ENCODE data around the gene CDH24. TPM values are rescaled to one million over a fixed set of nuclear protein-coding genes. Genes with fewer than 3 reads are reported as not detected.

The CDH24 gene
- total RNA-seq, 6 donors from 2014 or later = 2.0 to 8.0 (median 4.2) TPM

GRCh38 chr14:23034498-23035302 lies 22.6 kb downstream of the CDH24 start, which contains the start of gene PSMB5:
Gene PSMB5, minus strand, starts transcription at chr14:23034900. Its CDS starts 19 bp downstream, at chr14:23034881.
- Histone ChIP-seq H3K27me3 (no peaks in the 10 kb centered on the region), H3K9me3 (no peaks in the 10 kb centered on the region), H3K27ac (peak within 1 kb of the TSS; percentile 88 to 93 (median 92)), H3K4me1 (peaks cover 9 to 15% (median 13%) of the 10 kb centered on the region in 4 donors), H3K4me3 (peak within 1 kb of the TSS; percentile 60 to 81 (median 61)), H3K36me3 (peaks cover 15 to 34% (median 23%) of the 10 kb centered on the region in 4 donors)
- TF ChIP-seq EP300 (IDR thresholded peaks at IDR 0.05) (no peak), CTCF (IDR thresholded peaks at IDR 0.05) (peak in 1 of 6 experiments; percentile 35), POLR2AphosphoS5 (IDR thresholded peaks at IDR 0.05) (peak; percentile 70 to 85), POLR2A (IDR thresholded peaks at IDR 0.05) (peak in 3 of 4 donors; percentile 32 to 69 (median 43))
- 1% methylated on average over 23 to 27 of the region's 36 CpGs for WGBS, 2 donors
- DNase-seq (peak; percentile 80 to 93), ATAC-seq (ENCODE audit: low FRiP score in 2 of 2) (peak; percentile 98 to 99)

- WGBS, 2 donors = 39 to 49% methylated on average over 14 to 17 of the region's 17 CpGs
- Histone ChIP-seq H3K27me3 (no peaks in the 10 kb centered on the region), H3K9me3 (no peaks in the 10 kb centered on the region), H3K4me3 (peak overlapping the region; percentile 60 to 81 (median 61)), H3K36me3 (peaks cover 15 to 38% (median 28%) of the 10 kb centered on the region in 4 donors), H3K27ac (peak overlapping the region; percentile 88 to 93 (median 92)), H3K4me1 (peaks cover 9 to 16% (median 14%) of the 10 kb centered on the region in 4 donors)
- ATAC-seq (ENCODE audit: low FRiP score in 2 of 2) = no peak
- no peak for DNase-seq
- TF ChIP-seq POLR2AphosphoS5 (IDR thresholded peaks at IDR 0.05) (no peak), POLR2A (IDR thresholded peaks at IDR 0.05) (no peak), EP300 (IDR thresholded peaks at IDR 0.05) (no peak), CTCF (IDR thresholded peaks at IDR 0.05) (no peak)
Observed at GRCh38 chr14:23033801-23034497, 23.4 kb downstream of the CDH24 start.

GRCh38 chr14:23033251-23033727 lies 24.0 kb downstream of the CDH24 start:
- WGBS, 2 donors = 89 to 97% methylated on average over 10 of the region's 10 CpGs
- no peak for DNase-seq
- peaks cover 15 to 45% (median 31%) of the 10 kb centered on the region in 4 donors for H3K36me3 ChIP-seq
- peak overlapping the region in 1 of 4 donors; percentile 60 for H3K4me3 ChIP-seq
- H3K4me1 ChIP-seq = peaks cover 9 to 20% (median 17%) of the 10 kb centered on the region in 4 donors
- no peak for ATAC-seq (ENCODE audit: low FRiP score in 2 of 2)
- no peaks in the 10 kb centered on the region for H3K9me3 ChIP-seq
- TF ChIP-seq POLR2AphosphoS5 (IDR thresholded peaks at IDR 0.05) (no peak), CTCF (IDR thresholded peaks at IDR 0.05) (no peak), EP300 (IDR thresholded peaks at IDR 0.05) (no peak), POLR2A (IDR thresholded peaks at IDR 0.05) (no peak)
- no peak overlapping the region for H3K27ac ChIP-seq
- no peaks in the 10 kb centered on the region for H3K27me3 ChIP-seq

GRCh38 chr14:23030936-23031335 lies 26.4 kb downstream of the CDH24 start:
- ATAC-seq (ENCODE audit: low FRiP score in 2 of 2) = no peak
- 99 to 100% methylated on average over 4 of the region's 4 CpGs for WGBS, 2 donors
- no peaks in the 10 kb centered on the region for H3K27me3 ChIP-seq
- H3K9me3 ChIP-seq = no peaks in the 10 kb centered on the region
- no peak for TF ChIP-seq POLR2AphosphoS5 (IDR thresholded peaks at IDR 0.05)
- no peak for TF ChIP-seq EP300 (IDR thresholded peaks at IDR 0.05)
- TF ChIP-seq POLR2A (IDR thresholded peaks at IDR 0.05) = no peak
- TF ChIP-seq CTCF (IDR thresholded peaks at IDR 0.05) = no peak
- no peak overlapping the region for H3K4me3 ChIP-seq
- no peak overlapping the region for H3K27ac ChIP-seq
- H3K4me1 ChIP-seq = peaks cover 9 to 25% (median 18%) of the 10 kb centered on the region in 4 donors
- peaks cover 16 to 66% (median 45%) of the 10 kb centered on the region in 4 donors for H3K36me3 ChIP-seq
- DNase-seq = no peak

Data from upper lobe of left lung (tissue), 6 donors.